NCI-H82 treated with DMSO at 0.1 percent for 48 hours (cell line): ENCODE measurements around the gene CDK18.
A peak's percentile ranks its signal among the peaks of the same experiment; 100 is the strongest.
"Not testable (repeated sequence)": the region's sequence is repeated elsewhere in the genome, so short reads cannot be mapped to it uniquely, and the experiment has no call there.

Experiments used
- DNase-seq: peaks from one replicate; lab custom pipeline; 2025; ENCODE audit not compliant: unreplicated experiment; lab: John Stamatoyannopoulos, UW

Gene CDK18

GRCh38 chr1:205480349-205480985, 24.0 kb upstream of the CDK18 start:
- no peak for DNase-seq

GRCh38 chr1:205481218-205481617, 23.3 kb upstream of the CDK18 start:
- DNase-seq, result peak; percentile 59

GRCh38 chr1:205481629-205482151, 22.8 kb upstream of the CDK18 start:
- peak; percentile 99 for DNase-seq

- not testable (repeated sequence) for DNase-seq
Measured at GRCh38 chr1:205482587-205482986, 21.9 kb upstream of the CDK18 start.

- no peak for DNase-seq
Measured at GRCh38 chr1:205483372-205483771, 21.1 kb upstream of the CDK18 start.

- peak; percentile 97 for DNase-seq
Measured at GRCh38 chr1:205484985-205485967, 19.2 kb upstream of the CDK18 start.

- DNase-seq, result no peak
Measured at GRCh38 chr1:205486258-205486657, 18.2 kb upstream of the CDK18 start.

- DNase-seq, result peak; percentile 75
Measured at GRCh38 chr1:205488074-205488723, 16.3 kb upstream of the CDK18 start.

GRCh38 chr1:205491794-205492193, 12.7 kb upstream of the CDK18 start:
- no peak for DNase-seq

GRCh38 chr1:205492201-205492667, 12.2 kb upstream of the CDK18 start:
- DNase-seq, result peak; percentile 93

GRCh38 chr1:205492774-205493173, 11.7 kb upstream of the CDK18 start:
- no peak for DNase-seq

- no peak for DNase-seq
Measured at GRCh38 chr1:205493241-205494085, 11.0 kb upstream of the CDK18 start.

GRCh38 chr1:205494115-205494514, 10.4 kb upstream of the CDK18 start:
- no peak for DNase-seq

- DNase-seq, result peak; percentile 82
Measured at GRCh38 chr1:205495237-205495823, 9.1 kb upstream of the CDK18 start.

GRCh38 chr1:205496661-205497060, 7.8 kb upstream of the CDK18 start:
- no peak for DNase-seq

GRCh38 chr1:205497351-205497750, 7.1 kb upstream of the CDK18 start:
- no peak for DNase-seq

- DNase-seq, result no peak
Measured at GRCh38 chr1:205499789-205500188, 4.7 kb upstream of the CDK18 start.

- DNase-seq, result no peak
Measured at GRCh38 chr1:205500240-205501233, 3.9 kb upstream of the CDK18 start.
